ENCODE measurements around the gene ZDHHC20. TPM values are rescaled to one million over a fixed set of nuclear protein-coding genes. Genes with fewer than 3 reads are reported as not detected.

Gene ZDHHC20
- total RNA-seq, 1 experiment from 2014 or later = 110 TPM

DNA sequence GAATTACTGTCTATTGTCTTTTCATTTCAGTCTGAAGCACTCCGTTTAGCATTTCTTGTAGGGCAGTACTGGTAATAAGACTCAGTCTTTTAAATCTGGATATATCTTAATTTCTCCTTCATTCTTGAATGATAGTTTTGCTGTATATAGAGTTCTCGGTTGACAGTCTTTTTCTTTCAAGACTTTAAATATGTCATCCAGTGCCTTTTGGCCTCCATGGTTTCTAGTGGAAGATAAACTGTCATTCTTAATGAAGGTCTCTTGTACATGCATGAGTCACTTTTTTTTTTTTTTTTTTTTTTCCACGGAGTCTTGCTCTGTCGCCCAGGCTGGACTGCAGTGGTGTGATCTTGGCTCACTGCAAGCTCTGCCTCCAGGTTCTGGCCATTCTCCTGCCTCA, 27.2 kb upstream of the ZDHHC20 start (continued):
- TF ChIP-seq, protein P1, sequence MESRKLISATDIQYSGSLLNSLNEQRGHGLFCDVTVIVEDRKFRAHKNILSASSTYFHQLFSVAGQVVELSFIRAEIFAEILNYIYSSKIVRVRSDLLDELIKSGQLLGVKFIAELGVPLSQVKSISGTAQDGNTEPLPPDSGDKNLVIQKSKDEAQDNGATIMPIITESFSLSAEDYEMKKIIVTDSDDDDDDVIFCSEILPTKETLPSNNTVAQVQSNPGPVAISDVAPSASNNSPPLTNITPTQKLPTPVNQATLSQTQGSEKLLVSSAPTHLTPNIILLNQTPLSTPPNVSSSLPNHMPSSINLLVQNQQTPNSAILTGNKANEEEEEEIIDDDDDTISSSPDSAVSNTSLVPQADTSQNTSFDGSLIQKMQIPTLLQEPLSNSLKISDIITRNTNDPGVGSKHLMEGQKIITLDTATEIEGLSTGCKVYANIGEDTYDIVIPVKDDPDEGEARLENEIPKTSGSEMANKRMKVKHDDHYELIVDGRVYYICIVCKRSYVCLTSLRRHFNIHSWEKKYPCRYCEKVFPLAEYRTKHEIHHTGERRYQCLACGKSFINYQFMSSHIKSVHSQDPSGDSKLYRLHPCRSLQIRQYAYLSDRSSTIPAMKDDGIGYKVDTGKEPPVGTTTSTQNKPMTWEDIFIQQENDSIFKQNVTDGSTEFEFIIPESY (IDR thresholded peaks at IDR 0.05; ENCODE audit: extremely low read depth, insufficient replicate concordance, low read length) = no peak
- TF ChIP-seq FOSL1 (IDR thresholded peaks at IDR 0.05; ENCODE audit: low read depth) = no peak
- no peak for TF ChIP-seq TCF7L2 (IDR thresholded peaks at IDR 0.05; ENCODE audit: borderline replicate concordance, extremely low read depth, insufficient read depth, insufficient read length)
- TF ChIP-seq SRF (IDR thresholded peaks at IDR 0.05; ENCODE audit: low read depth) = no peak
- TF ChIP-seq JUND (IDR thresholded peaks at IDR 0.05) = no peak
- no peak for TF ChIP-seq EGR1 (IDR thresholded peaks at IDR 0.05; ENCODE audit: low read depth)

DNA sequence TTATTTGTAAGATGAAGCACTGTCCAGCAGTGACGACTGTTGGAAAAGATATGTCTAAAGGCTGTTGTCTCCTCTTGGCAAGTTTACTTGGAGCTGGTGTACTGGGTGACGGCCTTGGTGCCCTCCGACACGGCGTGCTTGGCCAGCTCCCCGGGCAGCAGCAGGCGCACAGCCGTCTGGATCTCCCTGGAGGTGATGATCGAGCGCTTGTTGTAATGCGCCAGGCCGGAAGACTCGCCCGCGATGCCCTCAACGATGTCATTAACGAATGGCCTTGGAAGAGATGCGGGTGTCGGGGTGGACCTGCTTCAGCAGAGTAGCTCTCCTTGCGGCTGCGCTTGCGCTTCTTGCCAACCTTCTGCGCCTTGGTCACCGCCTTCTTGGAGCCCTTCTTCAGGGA, 24.6 kb upstream of the ZDHHC20 start:
- Histone ChIP-seq H3K9ac (ENCODE audit: low read length) (no peak overlapping the region), H3K4me3 (replicated peaks in 1 of 2; ENCODE audit: low read depth in 1 of 2, low read length in 2 of 2) (no peak overlapping the region), H4K20me1 (ENCODE audit: insufficient read depth) (no peaks in the 10 kb centered on the region), H3K27me3 (ENCODE audit: insufficient read depth, low read length) (no peaks in the 10 kb centered on the region), H3K4me1 (ENCODE audit: control insufficient read depth in 1 of 2, insufficient read depth in 2 of 2, low read length in 2 of 2) (0 out of 4 replicates have a peak, but pooled peaks cover 0 to 3% of the 10 kb centered on the region in 2 experiments), H2AFZ (ENCODE audit: low read depth, low read length, poor library complexity, severe bottlenecking) (no peak overlapping the region), H3K4me2 (ENCODE audit: low read length) (no peak overlapping the region), H3K27ac (ENCODE audit: low read depth, low read length) (no peak overlapping the region), H3K9me3 (ENCODE audit: control insufficient read depth in 1 of 2, insufficient read depth in 1 of 2, low read depth in 1 of 2, low read length in 2 of 2) (no peaks in the 10 kb centered on the region; a peak in 1 of 4 replicates), H3K79me2 (ENCODE audit: insufficient read depth, low read length) (no peaks in the 10 kb centered on the region), H3K9me2 (ENCODE audit: insufficient read depth) (no peaks in the 10 kb centered on the region), H3K36me3 (ENCODE audit: control insufficient read depth in 1 of 2, insufficient read depth in 2 of 2, low read length in 2 of 2) (no peaks in the 10 kb centered on the region)
- RAD21 ChIA-PET (ENCODE audit: low non-redundant PET in 1 of 2, low total read pairs in 2 of 2, uncharacterized antibody in 2 of 2, unreplicated experiment in 2 of 2) = no interaction called here
- BruUV-seq (replicated peaks) = no TSS peak
- POLR2A ChIA-PET = no interaction called here
- intact Hi-C loops (cut with micrococcal nuclease) = loop anchor here (2.0 to 10.0 kb wide), 2 partner anchors 449 to 1313 kb away; no protein-coding TSS in a partner anchor
- TF ChIP-seq CBX3 (IDR thresholded peaks at IDR 0.05; ENCODE audit: low read depth) (no peak), ZNF274 (IDR thresholded peaks at IDR 0.05; ENCODE audit: low read depth, low read length) (no peak), ELF1 (IDR thresholded peaks at IDR 0.05; ENCODE audit: borderline replicate concordance, low read depth) (no peak), POLR2A (IDR thresholded peaks at IDR 0.05; ENCODE audit: borderline replicate concordance, extremely low read depth, insufficient read depth, insufficient read length) (no peak), JUND (IDR thresholded peaks at IDR 0.05) (no peak)
- DNase-seq (ENCODE audit: low read depth, low spot score) (no peak), ATAC-seq (no peak)
- CTCF ChIA-PET = no interaction called here
